ENCODE measurements around the gene CANX. TPM values are rescaled to one million over a fixed set of nuclear protein-coding genes. Genes with fewer than 3 reads are reported as not detected.
"Not testable (repeated sequence)": the region's sequence is repeated elsewhere in the genome, so short reads cannot be mapped to it uniquely, and the experiment has no call there.

CANX gene
- total and polyA plus RNA-seq, 5 donors = 119 to 694 (median 512) TPM

GRCh38 chr5:179679014-179679674, 19.6 kb upstream of the CANX start:
- peak; percentile 66 to 75 for ATAC-seq
- Histone ChIP-seq H3K27ac (ENCODE audit: low read length) (peak overlapping the region; percentile 4), H3K4me3 (ENCODE audit: low read length) (peak overlapping the region; percentile 62), H3K4me1 (ENCODE audit: control insufficient read depth, insufficient read depth, low read length) (peaks cover 7% of the 10 kb centered on the region), H3K27me3 (ENCODE audit: control insufficient read depth, insufficient read depth) (no peaks in the 10 kb centered on the region), H3K9me3 (ENCODE audit: control insufficient read depth, low read length) (no peaks in the 10 kb centered on the region)
- 24% methylated on average over 41 of the region's 41 CpGs for WGBS
- intact Hi-C loops (cut with DNase I) = no loop called here
- DNase-seq = peak; percentile 83 to 93 (median 89)

GRCh38 chr5:179680014-179680779, 18.6 kb upstream of the CANX start:
- H3K27ac ChIP-seq (ENCODE audit: low read length) = no peak overlapping the region
- H3K4me3 ChIP-seq (ENCODE audit: low read length) = no peak overlapping the region
- WGBS = 91% methylated on average over 9 of the region's 9 CpGs
- H3K27me3 ChIP-seq (ENCODE audit: control insufficient read depth, insufficient read depth) = no peaks in the 10 kb centered on the region
- ATAC-seq = no peak
- H3K9me3 ChIP-seq (ENCODE audit: control insufficient read depth, low read length) = no peaks in the 10 kb centered on the region
- no peak for DNase-seq
- intact Hi-C loops (cut with DNase I) = no loop called here
- H3K4me1 ChIP-seq (ENCODE audit: control insufficient read depth, insufficient read depth, low read length) = peaks cover 7% of the 10 kb centered on the region

- H3K27ac ChIP-seq (ENCODE audit: low read length) = no peak within 1 kb of the TSS
- no peaks in the 10 kb centered on the region for H3K27me3 ChIP-seq (ENCODE audit: control insufficient read depth, insufficient read depth)
- no peak within 1 kb of the TSS for H3K4me3 ChIP-seq (ENCODE audit: low read length)
- no peak for DNase-seq
- no peak for ATAC-seq
- H3K9me3 ChIP-seq (ENCODE audit: control insufficient read depth, low read length) = no peaks in the 10 kb centered on the region
- intact Hi-C loops (cut with DNase I) = no loop called here
- peaks cover 7% of the 10 kb centered on the region for H3K4me1 ChIP-seq (ENCODE audit: control insufficient read depth, insufficient read depth, low read length)
- 96% methylated on average over 5 of the region's 5 CpGs for WGBS
These were observed 17.9 kb upstream of the CANX start, which contains the start of gene CBY3 for GRCh38 chr5:179680780-179681401. TSS of gene CBY3 (minus strand) at chr5:179681034. CDS start at chr5:179680918, 116 bp downstream.

GRCh38 chr5:179689212-179689611, 9.6 kb upstream of the CANX start:
- H3K27me3 ChIP-seq (ENCODE audit: control insufficient read depth, insufficient read depth); H3K4me3 ChIP-seq (ENCODE audit: low read length); ATAC-seq; H3K4me1 ChIP-seq (ENCODE audit: control insufficient read depth, insufficient read depth, low read length); intact Hi-C loops (cut with DNase I); H3K27ac ChIP-seq (ENCODE audit: low read length); DNase-seq; H3K9me3 ChIP-seq (ENCODE audit: control insufficient read depth, low read length): not testable (repeated sequence)
- 88% methylated on average over 9 of the region's 9 CpGs for WGBS

DNA sequence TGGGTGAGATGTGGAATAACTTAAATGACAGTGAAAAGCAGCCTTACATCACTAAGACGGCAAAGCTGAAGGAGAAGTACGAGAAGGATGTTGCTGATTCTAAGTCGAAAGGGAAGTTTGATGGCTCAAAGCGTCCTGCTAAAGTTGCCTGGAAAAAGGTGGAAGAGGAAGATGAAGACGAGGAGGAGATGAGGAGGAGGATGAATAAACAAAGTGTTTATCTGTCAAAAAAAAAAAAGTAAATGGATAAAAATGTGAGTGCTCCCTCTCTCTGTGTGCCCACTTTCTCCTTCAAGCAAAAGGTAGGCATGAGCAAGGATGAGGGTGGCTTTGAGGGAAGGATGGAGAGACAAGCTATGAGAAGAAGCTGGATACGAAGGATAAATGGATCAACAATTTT, 4.2 kb upstream of the CANX start:
- ATAC-seq = no peak
- no peak for DNase-seq
- H3K27ac ChIP-seq (ENCODE audit: low read length) = no peak overlapping the region
- 82% methylated on average over 6 of the region's 6 CpGs for WGBS
- no peak overlapping the region for H3K4me3 ChIP-seq (ENCODE audit: low read length)
- no peaks in the 10 kb centered on the region for H3K27me3 ChIP-seq (ENCODE audit: control insufficient read depth, insufficient read depth)
- H3K9me3 ChIP-seq (ENCODE audit: control insufficient read depth, low read length) = no peaks in the 10 kb centered on the region
- no peaks in the 10 kb centered on the region for H3K4me1 ChIP-seq (ENCODE audit: control insufficient read depth, insufficient read depth, low read length)
- intact Hi-C loops (cut with DNase I) = no loop called here

GRCh38 chr5:179696603-179697002, 2.2 kb upstream of the CANX start:
- intact Hi-C loops (cut with DNase I) = no loop called here
- Histone ChIP-seq H3K27me3 (ENCODE audit: control insufficient read depth, insufficient read depth) (no peaks in the 10 kb centered on the region), H3K4me3 (ENCODE audit: low read length) (no peak overlapping the region), H3K4me1 (ENCODE audit: control insufficient read depth, insufficient read depth, low read length) (no peaks in the 10 kb centered on the region), H3K27ac (ENCODE audit: low read length) (no peak overlapping the region), H3K9me3 (ENCODE audit: control insufficient read depth, low read length) (no peaks in the 10 kb centered on the region)
- no peak for ATAC-seq
- DNase-seq = no peak
- WGBS = 93% methylated on average over 3 of the region's 3 CpGs

DNA sequence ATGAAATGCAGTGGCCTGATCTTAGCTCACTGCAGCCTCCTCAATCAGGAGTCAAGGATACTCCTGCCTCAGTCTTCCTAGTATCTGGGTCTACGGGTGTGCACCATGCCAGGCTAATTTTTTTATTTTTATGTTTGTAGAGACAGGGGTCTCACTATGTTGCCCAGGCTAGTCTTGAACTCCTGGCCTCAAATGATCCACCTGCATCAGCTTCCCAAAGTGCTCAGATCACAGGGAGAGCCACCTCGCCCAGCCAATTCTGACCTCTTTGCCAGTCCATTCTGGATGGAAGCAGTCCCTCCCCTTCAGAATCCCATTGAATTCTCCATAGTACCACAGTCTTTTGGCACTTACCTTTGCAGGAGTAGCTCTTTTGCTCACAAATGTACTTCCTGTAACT, 1.7 kb upstream of the CANX start:
- H3K27ac ChIP-seq (ENCODE audit: low read length) = no peak overlapping the region
- no peaks in the 10 kb centered on the region for H3K9me3 ChIP-seq (ENCODE audit: control insufficient read depth, low read length)
- H3K4me1 ChIP-seq (ENCODE audit: control insufficient read depth, insufficient read depth, low read length) = no peaks in the 10 kb centered on the region
- ATAC-seq (no peak), DNase-seq (no peak)
- WGBS = 95% methylated on average over 2 of the region's 2 CpGs
- intact Hi-C loops (cut with DNase I) = no loop called here
- no peaks in the 10 kb centered on the region for H3K27me3 ChIP-seq (ENCODE audit: control insufficient read depth, insufficient read depth)
- H3K4me3 ChIP-seq (ENCODE audit: low read length) = no peak overlapping the region

GRCh38 chr5:179697543-179697942, 1.2 kb upstream of the CANX start:
- WGBS = 96% methylated on average over 15 of the region's 15 CpGs
- Histone ChIP-seq H3K27ac (ENCODE audit: low read length) (peak overlapping the region; percentile 81), H3K4me3 (ENCODE audit: low read length) (peak overlapping the region; percentile 53)
- ATAC-seq; H3K9me3 ChIP-seq (ENCODE audit: control insufficient read depth, low read length); H3K27me3 ChIP-seq (ENCODE audit: control insufficient read depth, insufficient read depth); H3K4me1 ChIP-seq (ENCODE audit: control insufficient read depth, insufficient read depth, low read length); DNase-seq; intact Hi-C loops (cut with DNase I): not testable (repeated sequence)

DNA sequence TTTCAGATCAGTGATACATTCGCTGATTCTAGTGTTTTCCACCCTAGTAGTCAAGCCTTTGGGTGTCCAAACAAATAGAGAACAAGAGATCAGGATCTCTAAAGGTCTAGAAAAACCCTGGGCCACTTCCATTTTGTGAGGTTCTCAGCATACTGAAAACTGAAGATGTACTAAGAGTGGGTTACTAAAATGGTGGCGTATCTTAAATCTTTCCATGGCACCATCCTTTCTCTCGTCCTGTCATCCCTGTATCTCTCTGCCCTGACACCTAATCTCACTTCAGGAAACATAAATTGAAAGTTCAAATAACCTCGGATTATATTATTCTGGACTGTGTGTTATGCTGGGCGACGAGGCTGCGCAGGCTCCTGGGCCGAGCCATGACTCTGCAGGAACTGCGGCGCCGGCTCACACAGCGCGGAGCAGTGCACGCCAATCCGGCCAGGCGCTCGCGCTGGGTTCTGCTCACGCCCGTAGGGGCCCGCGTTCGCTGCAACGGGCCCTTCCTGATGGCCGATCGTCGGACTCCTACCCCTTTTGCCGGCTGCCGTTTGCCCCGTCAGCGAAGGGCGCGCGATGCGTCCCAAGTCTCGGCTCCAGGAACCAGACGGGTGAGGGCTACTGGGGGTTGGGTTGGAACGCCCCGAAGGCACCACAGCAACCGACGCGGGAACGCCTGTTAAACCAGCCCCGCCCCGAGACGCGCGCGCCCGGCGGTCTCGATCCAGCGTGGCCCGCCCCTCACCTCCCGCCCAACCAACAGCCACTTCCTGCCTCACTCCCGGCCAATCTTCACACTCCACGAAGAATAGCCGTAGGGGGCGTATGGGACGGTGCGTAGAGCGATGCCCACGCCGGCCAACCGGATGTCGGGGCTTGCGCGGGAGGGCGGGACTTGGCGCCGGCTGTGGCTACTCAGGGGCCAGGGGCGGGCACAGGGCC, 503 bp upstream of the CANX start:
- 1% methylated on average over 72 of the region's 72 CpGs for WGBS
- Histone ChIP-seq H3K4me3 (ENCODE audit: low read length) (peak overlapping the region; percentile 53), H3K27ac (ENCODE audit: low read length) (peak overlapping the region; percentile 81), H3K9me3 (ENCODE audit: control insufficient read depth, low read length) (no peaks in the 10 kb centered on the region), H3K4me1 (ENCODE audit: control insufficient read depth, insufficient read depth, low read length) (no peaks in the 10 kb centered on the region), H3K27me3 (ENCODE audit: control insufficient read depth, insufficient read depth) (no peaks in the 10 kb centered on the region)
- intact Hi-C loops (cut with DNase I) = no loop called here
- DNase-seq = peak; percentile 99 to 100 (median 99)
- ATAC-seq = peak; percentile 97 to 98

DNA sequence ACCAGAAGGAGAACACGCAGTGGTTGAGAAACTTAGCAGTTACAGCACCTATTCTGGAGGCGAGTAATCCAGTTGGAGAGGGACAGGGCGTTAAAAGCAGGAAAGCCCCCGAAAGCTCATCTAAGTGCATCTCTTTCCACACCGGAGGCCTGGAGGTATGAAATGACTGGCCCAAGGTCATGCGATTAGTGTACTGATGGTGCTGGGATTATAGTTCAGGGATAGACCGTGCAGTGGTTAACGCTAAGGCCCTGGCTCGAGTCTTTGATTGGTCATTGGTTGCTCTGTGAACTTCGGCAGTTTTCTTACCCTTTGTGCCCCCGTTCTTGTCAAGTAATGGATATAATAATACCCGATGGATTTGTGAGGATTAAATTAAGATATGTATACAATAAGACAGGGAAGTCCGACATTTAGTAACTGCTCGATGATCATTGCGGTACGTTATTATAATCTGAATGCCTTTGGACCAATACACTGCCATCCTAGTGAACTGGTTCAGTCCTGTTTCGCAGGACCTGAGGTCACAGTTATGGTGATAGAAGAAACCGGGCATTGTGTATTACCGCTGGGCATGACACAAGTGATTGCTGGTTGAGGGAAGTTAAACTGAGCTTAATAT, 960 bp downstream of the CANX start:
- peak overlapping the region; percentile 94 for H3K27ac ChIP-seq (ENCODE audit: low read length)
- intact Hi-C loops (cut with DNase I) = no loop called here
- no peaks in the 10 kb centered on the region for H3K27me3 ChIP-seq (ENCODE audit: control insufficient read depth, insufficient read depth)
- H3K4me3 ChIP-seq (ENCODE audit: low read length) = peak overlapping the region; percentile 84
- H3K4me1 ChIP-seq (ENCODE audit: control insufficient read depth, insufficient read depth, low read length) = no peaks in the 10 kb centered on the region
- ATAC-seq (no peak), DNase-seq (no peak)
- 2% methylated on average over 19 of the region's 19 CpGs for WGBS
- no peaks in the 10 kb centered on the region for H3K9me3 ChIP-seq (ENCODE audit: control insufficient read depth, low read length)

Data from right cardiac atrium (tissue), 5 donors.